SU-DHL-6 (cell line): ENCODE measurements around the gene NDST4.

Source experiments
- H2AFZ ChIP-seq: fragments of 200-600 bp; sonication (generic); 2 replicates; pipeline ENCODE4 v1.6.1; 2014; ENCODE audit warnings: low read depth, mild to moderate bottlenecking, moderate library complexity, mixed read lengths, antibody characterized with exemption, low read length; ENCODE audit not compliant: severe bottlenecking
- H3F3A ChIP-seq: fragments of 200-600 bp; shearing (Covaris generic); 2 replicates; pipeline ENCODE4 v1.6.0; 2016; ENCODE audit warnings: antibody characterized with exemption, mild to moderate bottlenecking; ENCODE audit not compliant: insufficient read depth
- H3K27ac ChIP-seq: fragments of 200-600 bp; sonication (generic); 2 replicates; pipeline ENCODE4 v1.5.1; 2016; ENCODE audit warnings: low read depth, mild to moderate bottlenecking, low read length, moderate library complexity, mixed read lengths
- H3K27me3 ChIP-seq: fragments of 200-600 bp; sonication (generic), shearing (Covaris generic); 2 replicates; pipeline ENCODE4 v1.6.0; 2014; ENCODE audit warnings: mild to moderate bottlenecking, low read length
- H3K36me3 ChIP-seq: fragments of 200-600 bp; sonication (generic); 2 replicates; pipeline ENCODE4 v1.6.1; 2014; ENCODE audit warnings: mild to moderate bottlenecking, low read length, mixed read lengths
- H3K4me2 ChIP-seq: fragments of 300-600, 200-600 bp; shearing (Covaris generic), sonication (generic); 2 replicates; pipeline ENCODE4 v1.6.0; 2014; ENCODE audit warnings: low read length, low read depth, mild to moderate bottlenecking; ENCODE audit not compliant: poor library complexity, severe bottlenecking
- H3K4me3 ChIP-seq: fragments of 200-600 bp; sonication (generic); 2 replicates; pipeline ENCODE4 v1.5.1; 2014; ENCODE audit warnings: antibody characterized with exemption, low read length, mild to moderate bottlenecking, mixed read lengths; ENCODE audit not compliant: insufficient read depth, poor library complexity, severe bottlenecking
- H3K79me2 ChIP-seq: fragments of 200-600 bp; sonication (generic); 2 replicates; pipeline ENCODE4 v1.6.1; 2014; ENCODE audit warnings: mild to moderate bottlenecking, low read length, moderate library complexity; ENCODE audit not compliant: insufficient read depth
- H3K9ac ChIP-seq: fragments of 200-600 bp; sonication (generic); 2 replicates; pipeline ENCODE4 v1.7.0; 2014; ENCODE audit warnings: mild to moderate bottlenecking, low read length
- H3K9me2 ChIP-seq: fragments of 200-600 bp; sonication (generic); replicated peaks from 2 replicates; pipeline ENCODE4 v1.6.1; 2014; ENCODE audit warnings: low read length; ENCODE audit not compliant: insufficient read depth
- H3K9me3 ChIP-seq: fragments of 200-600 bp; sonication (generic); 2 replicates; pipeline ENCODE4 v1.6.1; 2014; ENCODE audit warnings: low read length, mixed read lengths; ENCODE audit not compliant: insufficient read depth
- H4K20me1 ChIP-seq: fragments of 200-600 bp; sonication (generic); 2 replicates; pipeline ENCODE4 v1.6.1; 2014; ENCODE audit warnings: low read depth, mild to moderate bottlenecking, antibody characterized with exemption, low read length, moderate library complexity, mixed read lengths
- EZH2phosphoT487 ChIP-seq: fragments of 200-600 bp; sonication (generic), shearing (Covaris generic); conservative IDR thresholded peaks from 2 replicates; pipeline ENCODE4 v1.6.1; 2018; ENCODE audit warnings: mild to moderate bottlenecking, antibody characterized with exemption, low read length, moderate library complexity, mixed read lengths
- TF ChIP-seq, protein P1 (sequence below): fragments of 200-600 bp; sonication (generic); IDR thresholded peaks from one replicate; pipeline ENCODE4 v1.5.1; 2017; ENCODE audit warnings: antibody characterized with exemption, mild to moderate bottlenecking, low read length, moderate library complexity; ENCODE audit not compliant: insufficient read depth, poor library complexity, severe bottlenecking

The NDST4 gene

DNA sequence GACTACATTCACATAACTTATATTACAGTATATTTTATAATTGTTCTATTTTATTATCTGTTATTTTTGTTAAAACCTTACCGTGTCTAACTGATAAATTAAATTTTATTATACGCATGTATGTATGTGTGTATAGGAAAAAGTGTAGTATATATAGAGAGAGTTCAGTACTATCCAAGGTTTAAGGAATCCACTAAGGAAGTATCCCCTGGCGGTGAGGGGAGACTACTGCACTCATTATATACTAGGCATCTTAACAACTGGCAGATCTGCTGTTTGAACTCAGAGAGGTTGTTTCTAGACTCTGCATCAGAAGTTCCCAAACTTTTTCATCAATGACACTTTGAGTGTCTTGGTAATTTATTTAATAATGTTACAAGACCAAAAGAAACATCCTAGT is 70.9 kb downstream of the NDST4 start:
- Histone ChIP-seq H3K9ac (no peak overlapping the region), H3K9me3 (no peaks in the 10 kb centered on the region), H3K4me2 (no peak overlapping the region), H3F3A (no peaks in the 10 kb centered on the region), H3K9me2 (no peaks in the 10 kb centered on the region), H3K27ac (no peak overlapping the region), H3K36me3 (no peaks in the 10 kb centered on the region), H3K4me3 (no peak overlapping the region), H3K79me2 (no peaks in the 10 kb centered on the region), H4K20me1 (no peaks in the 10 kb centered on the region), H3K27me3 (no peaks in the 10 kb centered on the region), H2AFZ (no peak overlapping the region)
- TF ChIP-seq, protein P1, sequence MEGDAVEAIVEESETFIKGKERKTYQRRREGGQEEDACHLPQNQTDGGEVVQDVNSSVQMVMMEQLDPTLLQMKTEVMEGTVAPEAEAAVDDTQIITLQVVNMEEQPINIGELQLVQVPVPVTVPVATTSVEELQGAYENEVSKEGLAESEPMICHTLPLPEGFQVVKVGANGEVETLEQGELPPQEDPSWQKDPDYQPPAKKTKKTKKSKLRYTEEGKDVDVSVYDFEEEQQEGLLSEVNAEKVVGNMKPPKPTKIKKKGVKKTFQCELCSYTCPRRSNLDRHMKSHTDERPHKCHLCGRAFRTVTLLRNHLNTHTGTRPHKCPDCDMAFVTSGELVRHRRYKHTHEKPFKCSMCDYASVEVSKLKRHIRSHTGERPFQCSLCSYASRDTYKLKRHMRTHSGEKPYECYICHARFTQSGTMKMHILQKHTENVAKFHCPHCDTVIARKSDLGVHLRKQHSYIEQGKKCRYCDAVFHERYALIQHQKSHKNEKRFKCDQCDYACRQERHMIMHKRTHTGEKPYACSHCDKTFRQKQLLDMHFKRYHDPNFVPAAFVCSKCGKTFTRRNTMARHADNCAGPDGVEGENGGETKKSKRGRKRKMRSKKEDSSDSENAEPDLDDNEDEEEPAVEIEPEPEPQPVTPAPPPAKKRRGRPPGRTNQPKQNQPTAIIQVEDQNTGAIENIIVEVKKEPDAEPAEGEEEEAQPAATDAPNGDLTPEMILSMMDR, result no peak
- TF ChIP-seq EZH2phosphoT487, result no peak

DNA sequence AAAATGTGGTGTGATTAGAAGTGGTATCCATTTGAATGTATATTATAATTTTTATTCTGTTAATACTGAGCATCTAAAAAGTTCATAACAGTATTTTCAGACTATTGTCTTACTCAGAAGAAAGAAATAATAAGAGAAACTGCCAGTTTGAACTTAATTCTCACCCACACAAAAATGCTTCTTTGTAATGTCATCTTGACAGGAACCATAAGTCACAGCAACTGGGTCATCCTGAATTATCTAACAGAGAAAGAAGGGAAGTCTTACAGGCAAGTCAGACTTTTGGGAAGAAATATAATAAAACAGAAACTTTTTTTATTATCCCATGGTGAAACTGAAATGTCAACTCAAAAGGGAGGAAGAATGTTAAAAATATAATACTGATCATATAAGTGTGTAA is 83.1 kb downstream of the NDST4 start:
- H3K79me2 ChIP-seq, result no peaks in the 10 kb centered on the region
- no peaks in the 10 kb centered on the region for H4K20me1 ChIP-seq
- no peaks in the 10 kb centered on the region for H3K9me2 ChIP-seq
- no peaks in the 10 kb centered on the region for H3K9me3 ChIP-seq
- H3K36me3 ChIP-seq, result no peaks in the 10 kb centered on the region
- no peak overlapping the region for H3K4me2 ChIP-seq
- H3K27ac ChIP-seq, result no peak overlapping the region
- TF ChIP-seq EZH2phosphoT487, result no peak
- TF ChIP-seq, protein P1, result no peak
- no peak overlapping the region for H3K4me3 ChIP-seq
- H3K27me3 ChIP-seq, result no peaks in the 10 kb centered on the region
- no peak overlapping the region for H3K9ac ChIP-seq
- H3F3A ChIP-seq, result no peaks in the 10 kb centered on the region
- no peak overlapping the region for H2AFZ ChIP-seq

DNA sequence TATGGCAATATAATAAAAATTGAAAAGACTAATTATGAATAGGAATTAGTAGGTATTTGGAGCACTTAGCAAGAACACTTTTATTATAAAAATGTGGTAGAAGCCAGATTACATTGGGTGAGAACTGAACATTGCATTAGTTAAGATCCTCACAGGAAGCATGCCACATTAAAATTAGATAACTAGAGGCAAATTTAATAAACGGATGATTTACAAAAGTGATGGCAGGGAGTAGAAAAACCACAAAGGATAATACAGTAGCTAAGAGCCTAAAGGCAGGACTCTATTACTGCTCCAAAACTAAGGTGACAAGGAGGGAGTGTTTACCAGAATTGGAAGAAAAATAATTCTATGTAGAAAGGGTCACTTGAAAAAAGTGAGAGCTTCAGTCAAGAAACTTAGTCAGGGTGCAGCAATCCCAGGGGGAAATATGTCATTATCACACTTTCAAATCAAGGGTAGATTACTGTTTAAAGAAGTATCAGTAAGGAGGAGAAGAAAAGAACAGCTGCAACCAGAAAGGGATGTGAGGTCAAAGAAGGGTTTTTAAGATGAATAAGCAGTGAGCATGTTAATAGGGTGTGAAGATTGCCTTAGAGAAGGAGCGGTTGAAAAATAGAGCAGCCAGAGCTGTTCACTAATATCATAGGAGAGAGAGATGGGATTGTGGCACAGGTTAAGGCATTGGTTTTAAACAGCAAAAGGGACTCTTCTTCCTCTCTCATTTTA is 84.6 kb downstream of the NDST4 start:
- Histone ChIP-seq H3F3A (no peaks in the 10 kb centered on the region), H3K4me3 (no peak overlapping the region), H3K4me2 (no peak overlapping the region), H3K9ac (no peak overlapping the region), H2AFZ (no peak overlapping the region), H3K36me3 (no peaks in the 10 kb centered on the region), H3K9me3 (no peaks in the 10 kb centered on the region), H3K27me3 (no peaks in the 10 kb centered on the region), H3K79me2 (no peaks in the 10 kb centered on the region), H4K20me1 (no peaks in the 10 kb centered on the region), H3K27ac (no peak overlapping the region), H3K9me2 (no peaks in the 10 kb centered on the region)
- TF ChIP-seq, protein P1, result no peak
- no peak for TF ChIP-seq EZH2phosphoT487
